Mucosa of descending colon (tissue), 3 donors: ENCODE results near the gene KIF26A. TPM values are rescaled to one million over a fixed set of nuclear protein-coding genes. Genes with fewer than 3 reads are reported as not detected.
A peak's percentile ranks its signal among the peaks of the same experiment; 100 is the strongest.

Source experiments
- ATAC-seq: fragments of 200-7000 bp; cut with Tn5 transposase; one replicate; pipeline ENCODE4 v1.9.1; 2020; ENCODE audit warnings: mild to moderate bottlenecking, moderate library complexity
- DNase-seq, 3 donors: peaks; one replicate each; pipeline ENCODE4 v3.0.0-alpha.2; 2020
- H3K36me3 ChIP-seq: fragments of 200-600 bp; one replicate; pipeline ENCODE4 v1.8.0; 2021; ENCODE audit warnings: low read depth, mild to moderate bottlenecking
- H3K4me1 ChIP-seq: fragments of 200-600 bp; one replicate; pipeline ENCODE4 v1.8.0; 2021; ENCODE audit warnings: low read depth, mild to moderate bottlenecking
- H3K4me3 ChIP-seq: fragments of 200-600 bp; one replicate; pipeline ENCODE4 v1.8.0; 2021; ENCODE audit warnings: mild to moderate bottlenecking
- H3K9me3 ChIP-seq: fragments of 200-600 bp; one replicate; pipeline ENCODE4 v1.8.0; 2021; ENCODE audit warnings: mild to moderate bottlenecking
- intact Hi-C, 2 donors: fragments of 100-400 bp; cut with DNase I in 1 of 2; cut with micrococcal nuclease in 1 of 2; formaldehyde crosslinking; loops; one replicate each; pipeline versions ENCODE4 v1.11.0 to v1.11.1; 2022; cut with DNase I, micrococcal nuclease
- total RNA-seq, 3 donors: library from RNA; stranded (reverse); fragmentation: NEBNext Ultra II Directional in 2 of 3; extraction: Animal tissue kit (Norgen Biotek cat#: 25700) in 2 of 3; gene quantifications; one replicate each; pipeline versions ENCODE4 v1.2.1 to v1.2.4, GENCODE V29; 2021 to 2023
- TF ChIP-seq, protein P1 (sequence below): fragments of 200-600 bp; IDR thresholded peaks from one replicate; pipeline ENCODE4 v1.8.0; 2022; ENCODE audit warnings: antibody characterized with exemption, mild to moderate bottlenecking
- donor health status: DM: no; HTN: no; CAD: no; lungs with moderate emphysema.
- donor health status: DM: no; HTN: no; CAD: no.
- donor health status: DM: no; HTN: yes; CAD: no.

Gene KIF26A
- total RNA-seq, 3 donors from 2014 or later = 3.8 to 7.7 (median 6.5) TPM

DNA sequence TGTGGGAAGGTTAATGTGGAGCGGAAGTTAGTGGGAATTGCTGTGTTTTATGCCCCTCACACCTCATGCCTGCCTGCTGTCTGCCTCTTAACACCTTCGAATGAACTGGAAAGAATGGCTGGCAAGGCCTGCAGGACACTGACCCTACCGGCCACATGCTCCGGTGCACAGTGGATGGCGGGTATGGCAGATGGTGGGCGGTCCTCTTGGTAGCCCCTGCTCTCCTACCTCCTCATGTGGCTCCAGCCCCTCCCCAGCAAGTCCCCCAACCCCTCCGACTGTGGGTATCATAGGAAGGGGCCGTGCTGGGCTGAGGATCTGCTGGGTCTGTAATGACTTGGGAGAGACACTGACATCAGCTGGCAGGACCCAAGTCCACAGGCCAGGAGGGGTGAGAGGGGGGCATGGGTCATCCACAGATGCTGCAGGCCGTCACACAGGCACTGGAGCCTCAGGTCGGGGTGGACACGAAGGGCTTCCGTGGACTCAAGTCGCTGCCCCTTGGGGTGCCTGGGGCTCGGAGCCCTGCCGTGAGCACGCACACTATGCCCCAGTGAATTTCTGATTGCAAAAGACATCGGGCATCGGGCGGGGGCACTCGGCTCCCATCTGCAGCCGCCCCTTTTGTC lies 77.4 kb downstream of the KIF26A start:
- ATAC-seq = no peak
- H3K4me1 ChIP-seq = no peaks in the 10 kb centered on the region
- TF ChIP-seq, protein P1, sequence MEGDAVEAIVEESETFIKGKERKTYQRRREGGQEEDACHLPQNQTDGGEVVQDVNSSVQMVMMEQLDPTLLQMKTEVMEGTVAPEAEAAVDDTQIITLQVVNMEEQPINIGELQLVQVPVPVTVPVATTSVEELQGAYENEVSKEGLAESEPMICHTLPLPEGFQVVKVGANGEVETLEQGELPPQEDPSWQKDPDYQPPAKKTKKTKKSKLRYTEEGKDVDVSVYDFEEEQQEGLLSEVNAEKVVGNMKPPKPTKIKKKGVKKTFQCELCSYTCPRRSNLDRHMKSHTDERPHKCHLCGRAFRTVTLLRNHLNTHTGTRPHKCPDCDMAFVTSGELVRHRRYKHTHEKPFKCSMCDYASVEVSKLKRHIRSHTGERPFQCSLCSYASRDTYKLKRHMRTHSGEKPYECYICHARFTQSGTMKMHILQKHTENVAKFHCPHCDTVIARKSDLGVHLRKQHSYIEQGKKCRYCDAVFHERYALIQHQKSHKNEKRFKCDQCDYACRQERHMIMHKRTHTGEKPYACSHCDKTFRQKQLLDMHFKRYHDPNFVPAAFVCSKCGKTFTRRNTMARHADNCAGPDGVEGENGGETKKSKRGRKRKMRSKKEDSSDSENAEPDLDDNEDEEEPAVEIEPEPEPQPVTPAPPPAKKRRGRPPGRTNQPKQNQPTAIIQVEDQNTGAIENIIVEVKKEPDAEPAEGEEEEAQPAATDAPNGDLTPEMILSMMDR = no peak
- DNase-seq = peak in 2 of 3 donors; percentile 19 to 30
- no peak overlapping the region for H3K4me3 ChIP-seq
- no peaks in the 10 kb centered on the region for H3K9me3 ChIP-seq
- intact Hi-C loops = no loop called here
- H3K36me3 ChIP-seq = no peaks in the 10 kb centered on the region

GRCh38 chr14:104216457-104216856 lies 78.1 kb downstream of the KIF26A start:
- intact Hi-C loops = no loop called here
- H3K9me3 ChIP-seq = no peaks in the 10 kb centered on the region
- H3K4me3 ChIP-seq = no peak overlapping the region
- H3K4me1 ChIP-seq = no peaks in the 10 kb centered on the region
- ATAC-seq (no peak), DNase-seq (peak in 2 of 3 donors; percentile 12 to 37)
- TF ChIP-seq, protein P1 = no peak
- H3K36me3 ChIP-seq = no peaks in the 10 kb centered on the region

DNA sequence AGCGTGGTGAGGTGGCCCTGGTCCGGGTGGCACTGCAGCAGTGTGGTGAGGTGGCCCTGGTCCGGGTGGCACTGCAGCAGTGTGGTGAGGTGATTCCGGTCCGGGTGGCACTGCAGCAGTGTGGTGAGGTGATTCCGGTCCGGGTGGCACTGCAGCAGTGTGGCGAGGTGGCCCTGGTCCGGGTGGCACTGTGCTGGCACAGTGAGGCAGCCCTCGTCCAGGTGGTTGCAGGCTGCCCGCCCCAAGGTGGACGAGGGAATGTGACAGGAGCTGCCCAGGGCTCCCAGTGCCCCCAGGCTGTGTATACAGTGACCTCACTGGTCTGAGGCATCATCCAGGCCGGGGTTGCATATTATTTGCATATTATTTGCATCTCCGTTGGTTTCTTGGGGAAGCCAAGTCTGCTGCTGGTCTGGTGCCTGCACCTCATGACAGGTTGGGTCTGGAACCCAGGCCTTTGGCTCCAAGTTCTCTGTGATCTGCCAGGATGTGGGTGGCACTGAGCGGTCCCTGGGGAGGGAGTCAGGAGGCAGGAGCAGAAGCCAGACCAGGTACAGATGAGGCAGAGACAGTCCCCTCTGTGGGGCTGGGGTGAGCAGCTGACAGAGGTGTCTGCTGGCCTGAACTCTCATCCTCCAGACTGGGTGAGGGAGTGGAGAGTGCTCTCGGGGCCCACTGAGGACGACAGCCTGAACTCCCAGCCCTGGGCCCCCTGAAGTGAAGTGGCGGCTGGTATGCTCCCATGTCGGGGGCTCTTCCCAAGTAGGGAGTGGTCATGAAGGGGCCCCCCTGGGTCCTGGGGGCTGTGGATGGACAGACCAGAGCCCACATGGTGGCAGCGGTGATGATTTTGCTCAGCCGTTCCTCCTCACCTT lies 79.3 kb downstream of the KIF26A start:
- Histone ChIP-seq H3K4me3 (no peak overlapping the region), H3K4me1 (no peaks in the 10 kb centered on the region), H3K36me3 (no peaks in the 10 kb centered on the region), H3K9me3 (no peaks in the 10 kb centered on the region)
- TF ChIP-seq, protein P1 = no peak
- intact Hi-C loops = no loop called here
- peak in 2 of 3 donors; percentile 12 to 22 for DNase-seq
- no peak for ATAC-seq

DNA sequence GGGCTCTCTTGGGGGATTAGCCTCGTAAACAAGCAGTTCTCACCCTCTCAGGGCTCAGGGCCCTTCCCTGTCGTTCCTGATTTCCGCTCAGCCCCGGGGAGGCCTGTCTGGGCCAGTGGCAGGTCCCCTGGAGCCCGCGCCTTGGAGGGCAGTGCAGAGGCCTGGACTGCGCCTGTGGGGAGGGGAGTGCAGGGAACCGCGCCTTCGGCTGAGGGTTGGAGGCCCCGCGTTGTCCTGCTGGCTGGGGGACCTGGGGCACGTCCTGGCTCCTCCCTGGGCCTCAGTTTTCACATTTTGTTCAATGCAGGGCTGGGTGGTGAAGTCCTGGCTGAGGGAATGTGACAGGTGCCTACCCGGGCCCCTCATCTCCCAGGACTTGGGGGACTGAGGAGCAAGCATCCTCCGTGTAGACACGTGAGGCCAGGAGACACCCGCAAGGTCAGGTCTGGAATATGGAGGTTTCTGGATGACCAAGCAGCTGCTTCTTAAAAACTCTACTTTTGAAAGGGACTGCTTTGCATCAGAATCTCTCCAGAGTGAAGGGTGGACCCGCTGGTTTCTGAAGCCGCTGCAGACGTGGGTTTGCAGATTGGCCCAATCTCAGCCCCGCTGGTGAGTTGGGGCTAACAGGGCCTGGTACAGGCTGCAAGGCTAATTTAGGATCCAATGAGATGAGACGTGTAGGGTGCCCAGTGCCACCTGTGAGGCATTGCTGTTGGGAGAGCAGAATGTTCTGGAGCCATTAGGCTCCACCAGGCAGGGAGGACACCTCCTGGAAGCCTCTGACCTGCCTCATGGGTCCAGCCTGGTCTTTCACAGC lies 80.2 kb downstream of the KIF26A start:
- H3K4me1 ChIP-seq = peaks cover 8% of the 10 kb centered on the region
- no peaks in the 10 kb centered on the region for H3K9me3 ChIP-seq
- intact Hi-C loops = no loop called here
- no peak overlapping the region for H3K4me3 ChIP-seq
- DNase-seq (peak in 2 of 3 donors; percentile 20 to 23), ATAC-seq (no peak)
- no peaks in the 10 kb centered on the region for H3K36me3 ChIP-seq
- TF ChIP-seq, protein P1 = no peak

- no peak overlapping the region for H3K4me3 ChIP-seq
- intact Hi-C loops = no loop called here
- no peak for ATAC-seq
- H3K9me3 ChIP-seq = no peaks in the 10 kb centered on the region
- peaks cover 17% of the 10 kb centered on the region for H3K4me1 ChIP-seq
- peak in 2 of 3 donors; percentile 16 to 22 for DNase-seq
- H3K36me3 ChIP-seq = no peaks in the 10 kb centered on the region
- TF ChIP-seq, protein P1 = no peak
Measured at GRCh38 chr14:104219731-104220214, 81.4 kb downstream of the KIF26A start.
